B cell (primary cell): ENCODE data around the gene COL16A1. TPM values are rescaled to one million over a fixed set of nuclear protein-coding genes. Genes with fewer than 3 reads are reported as not detected.

Experiments used
- ATAC-seq: fragments of 200-7000 bp; cut with Tn5 transposase; one replicate; pipeline ENCODE4 v1.10.0; 2021; ENCODE audit warnings: low read depth, mild to moderate bottlenecking, moderate number of reproducible peaks, moderate library complexity
- CTCF ChIA-PET: fragments of 350-600 bp; sonication (Branson Sonifier 250); formaldehyde crosslinking; loops from one replicate; lab custom pipeline; 2021; ENCODE audit warnings: antibody characterized with exemption, inconsistent platforms; lab: Charles Lee
- POLR2A ChIA-PET: fragments of 350-600 bp; sonication (Branson Sonifier 250); formaldehyde crosslinking; loops from one replicate; lab custom pipeline; 2021; ENCODE audit warnings: antibody characterized with exemption; lab: Charles Lee
- DNase-seq: peaks from one replicate; pipeline ENCODE4 v3.0.0; 2013
- H2AFZ ChIP-seq: 2 replicates; pipeline ENCODE4 v1.6.1; 2012; ENCODE audit warnings: mild to moderate bottlenecking, low read depth, low read length; ENCODE audit not compliant: insufficient read depth, poor library complexity, severe bottlenecking
- H3K27ac ChIP-seq, 2 donors: 1 replicate in 1 of 2; 2 replicates in 1 of 2; pipeline ENCODE4 v1.5.1; 2012 to 2013; ENCODE audit warnings: low read length in 2 of 2, mild to moderate bottlenecking in 2 of 2, moderate library complexity in 1 of 2
- H3K27me3 ChIP-seq, 4 experiments: fragments of 200-600 bp in 1 of 4; sonication (generic) in 1 of 4; replicated peaks in 1 of 4; 1 replicate in 2 of 4; 2 replicates in 2 of 4; pipeline versions ENCODE4 v1.6.1 to v1.7.0; 2013 to 2016; ENCODE audit warnings: low read length in 3 of 4, mild to moderate bottlenecking in 2 of 4, mixed read lengths in 1 of 4, moderate library complexity in 1 of 4; ENCODE audit not compliant: insufficient read depth in 4 of 4, control insufficient read depth in 3 of 4; ENCODE audit errors: control extremely low read depth in 1 of 4
- H3K36me3 ChIP-seq, 2 experiments: replicated peaks in 1 of 2; 1 replicate in 1 of 2; 2 replicates in 1 of 2; pipeline versions ENCODE4 v1.6.1 to v1.7.1; 2013; ENCODE audit warnings: low read length in 1 of 2; ENCODE audit not compliant: insufficient read depth in 2 of 2, control insufficient read depth in 1 of 2; ENCODE audit errors: control extremely low read depth in 1 of 2, extremely low read depth in 1 of 2
- H3K4me1 ChIP-seq, 2 donors: fragments of 200-600 bp in 1 of 2; sonication (generic) in 1 of 2; 1 replicate in 1 of 2; 2 replicates in 1 of 2; pipeline versions ENCODE4 v1.5.1 to v1.6.1; 2013 to 2017; ENCODE audit warnings: low read length in 2 of 2; ENCODE audit not compliant: control insufficient read depth in 2 of 2, insufficient read depth in 2 of 2
- H3K4me2 ChIP-seq: replicated peaks from 2 replicates; pipeline ENCODE3; 2012; ENCODE audit warnings: mild to moderate bottlenecking, low read depth, low read length; ENCODE audit not compliant: poor library complexity, severe bottlenecking
- H3K4me3 ChIP-seq, 5 experiments: fragments of 200-600 bp in 1 of 5; sonication (generic) in 1 of 5; 1 replicate in 3 of 5; 2 replicates in 2 of 5; pipeline versions ENCODE4 v1.5.1 to v1.7.0; 2011 to 2016; ENCODE audit warnings: low read length in 4 of 5, mild to moderate bottlenecking in 4 of 5, low read depth in 2 of 5, control low read depth in 1 of 5, moderate library complexity in 1 of 5; ENCODE audit not compliant: insufficient read depth in 1 of 5; ENCODE audit errors: control extremely low read depth in 1 of 5, extremely low read depth in 1 of 5
- H3K79me2 ChIP-seq: fragments of 200-600 bp; sonication (generic); one replicate; pipeline ENCODE4 v1.6.0; 2016; ENCODE audit warnings: low read length; ENCODE audit not compliant: control insufficient read depth, insufficient read depth
- H3K9ac ChIP-seq: fragments of 200-600 bp; sonication (generic); 2 replicates; pipeline ENCODE4 v1.6.1; 2017; ENCODE audit warnings: mild to moderate bottlenecking, low read length, moderate library complexity
- H3K9me3 ChIP-seq, 3 donors: one replicate each; pipeline versions ENCODE4 v1.6.1 to v1.7.1; 2013; ENCODE audit warnings: low read length in 2 of 3; ENCODE audit not compliant: control insufficient read depth in 2 of 3, insufficient read depth in 1 of 3; ENCODE audit errors: control extremely low read depth in 1 of 3
- H4K20me1 ChIP-seq: 2 replicates; pipeline ENCODE4 v1.6.0; 2012; ENCODE audit warnings: mild to moderate bottlenecking, low read length; ENCODE audit not compliant: insufficient read depth, control insufficient read depth, poor library complexity, severe bottlenecking
- H3K27ac Mint-ChIP-seq: one replicate; pipeline ENCODE4 v1.8.0; 2021; ENCODE audit warnings: mixed read lengths
- H3K27me3 Mint-ChIP-seq: one replicate; pipeline ENCODE4 v1.8.0; 2021; ENCODE audit warnings: mixed read lengths
- H3K4me1 Mint-ChIP-seq: one replicate; pipeline ENCODE4 v1.8.0; 2021; ENCODE audit warnings: mixed read lengths
- H3K4me3 Mint-ChIP-seq: one replicate; pipeline ENCODE4 v1.8.0; 2021; ENCODE audit warnings: mixed read lengths
- H3K9me3 Mint-ChIP-seq: one replicate; pipeline ENCODE4 v1.8.0; 2022; ENCODE audit warnings: mixed read lengths; ENCODE audit not compliant: insufficient read depth
- CTCF ChIP-seq: fragments of 200-600 bp; IDR thresholded peaks from one replicate; pipeline ENCODE4 v1.8.0; 2022; ENCODE audit warnings: antibody characterized with exemption, mild to moderate bottlenecking
- EZH2 ChIP-seq: IDR thresholded peaks from 2 replicates; pipeline ENCODE4 v1.6.1; 2012; ENCODE audit warnings: borderline replicate concordance, low read depth, mild to moderate bottlenecking, moderate library complexity, low read length; ENCODE audit not compliant: insufficient read depth, poor library complexity, severe bottlenecking
- WGBS: methylation state at CpG from one replicate; pipeline ENCODE4 v1.1.5; 2013; ENCODE audit warnings: missing lambda C conversion rate; ENCODE audit not compliant: insufficient coverage; 5-methylcytosine and 5-hydroxymethylcytosine counted together
- intact Hi-C: fragments of 100-400 bp; cut with micrococcal nuclease; formaldehyde crosslinking; loops from one replicate; pipeline ENCODE4 v1.10.0; 2022
- polyA plus RNA-seq: library from polyadenylated mRNA; depleted of rRNA; stranded (reverse); fragments of >200 nt; gene quantifications from 2 replicates; pipeline ENCODE4 v1.2.3, GENCODE V29; 2012
- total RNA-seq, 2 donors: library from RNA; stranded (reverse); fragments of 120-200 nt in 1 of 2; gene quantifications; 1 replicate in 1 of 2; 2 replicates in 1 of 2; pipeline versions ENCODE4 v1.2.3 to v1.2.4, GENCODE V29; 2013 to 2022

The COL16A1 gene
- total and polyA plus RNA-seq, 2 donors (not counting 1 experiment from before 2014, with no cell fraction given) = 0.07 TPM; not detected in 1

DNA sequence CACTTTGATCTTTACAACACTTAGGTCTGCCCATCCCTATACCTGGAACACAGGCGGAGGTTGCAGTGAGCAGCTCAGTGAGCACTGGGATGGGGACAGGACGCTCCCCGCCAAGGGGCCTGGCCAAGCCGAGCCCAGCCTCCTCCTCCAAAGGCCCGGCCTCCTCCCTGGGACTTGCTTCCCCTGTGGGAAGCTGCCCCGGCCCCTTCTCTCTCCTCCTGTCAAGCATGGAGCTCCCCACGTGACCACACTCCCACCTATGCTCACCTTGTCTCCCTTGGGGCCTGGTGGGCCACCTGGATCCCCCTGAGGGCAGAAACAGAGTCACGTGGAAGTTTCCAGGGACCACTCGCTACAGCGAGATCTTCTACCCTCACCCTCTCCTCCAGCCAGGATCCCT lies 12.9 kb downstream of the COL16A1 start:
- Mint-ChIP-seq H3K4me3 (no peak overlapping the region), H3K9me3 (no peaks in the 10 kb centered on the region), H3K27me3 (peaks cover 11% of the 10 kb centered on the region), H3K27ac (no peak overlapping the region), H3K4me1 (peaks cover 5% of the 10 kb centered on the region)
- H3K36me3 ChIP-seq = no peaks in the 10 kb centered on the region
- ATAC-seq (no peak), DNase-seq (no peak)
- no peak overlapping the region for H3K9ac ChIP-seq
- 76% methylated on average over 9 of the region's 10 CpGs for WGBS
- no peak overlapping the region for H2AFZ ChIP-seq
- no peak overlapping the region for H3K27ac ChIP-seq
- no peaks in the 10 kb centered on the region for H4K20me1 ChIP-seq
- intact Hi-C loops = no loop called here
- no peaks in the 10 kb centered on the region for H3K9me3 ChIP-seq
- CTCF ChIA-PET = no interaction called here
- POLR2A ChIA-PET = no interaction called here
- H3K79me2 ChIP-seq = no peaks in the 10 kb centered on the region
- H3K4me2 ChIP-seq = no peak overlapping the region
- TF ChIP-seq EZH2 (no peak), CTCF (no peak)
- no peak overlapping the region for H3K4me3 ChIP-seq
- peaks cover 0 to under 1% (median 0%) of the 10 kb centered on the region in 4 experiments for H3K27me3 ChIP-seq
- H3K4me1 ChIP-seq = peaks cover 0 to 7% of the 10 kb centered on the region in 2 donors

- no peak for ATAC-seq
- Histone ChIP-seq H3K79me2 (no peaks in the 10 kb centered on the region), H3K4me2 (no peak overlapping the region), H3K36me3 (no peaks in the 10 kb centered on the region), H3K4me3 (no peak overlapping the region), H3K27me3 (peaks cover 0 to 9% (median 0%) of the 10 kb centered on the region in 4 experiments), H2AFZ (no peak overlapping the region), H3K9ac (no peak overlapping the region), H3K27ac (no peak overlapping the region), H3K9me3 (no peaks in the 10 kb centered on the region), H3K4me1 (peaks cover 0 to 7% of the 10 kb centered on the region in 2 donors), H4K20me1 (no peaks in the 10 kb centered on the region)
- CTCF ChIA-PET = no interaction called here
- Mint-ChIP-seq H3K9me3 (no peaks in the 10 kb centered on the region), H3K4me3 (no peak overlapping the region), H3K4me1 (peaks cover 5% of the 10 kb centered on the region), H3K27me3 (peaks cover 20% of the 10 kb centered on the region), H3K27ac (no peak overlapping the region)
- DNase-seq = no peak
- intact Hi-C loops = no loop called here
- WGBS = 85% methylated on average over 2 of the region's 6 CpGs
- POLR2A ChIA-PET = no interaction called here
- TF ChIP-seq CTCF (no peak), EZH2 (no peak)
Measured at GRCh38 chr1:31689854-31690253, 14.0 kb downstream of the COL16A1 start.
